RWPE1 (cell line): ENCODE measurements around the gene FBF1.

Experiments
- CTCF ChIA-PET: fragments of 350-600 bp; sonication (Branson Sonifier 250); formaldehyde crosslinking; extraction: SDS; loops from one replicate; lab custom pipeline; 2021; lab: Yijun Ruan, JAX
- POLR2A ChIA-PET: fragments of 400-600 bp; formaldehyde crosslinking; extraction: SDS; loops from one replicate; lab custom pipeline; 2020; ENCODE audit warnings: antibody characterized with exemption; ENCODE audit not compliant: low non-redundant PET; lab: Yijun Ruan, JAX
- DNase-seq: peaks from one replicate; pipeline ENCODE4 v3.0.0; 2012; ENCODE audit warnings: low spot score
- H3K27ac ChIP-seq: fragments of 450-650 bp; 2 replicates; pipeline ENCODE4 v1.5.1; 2017
- CTCF ChIP-seq: fragments of 450-650 bp; conservative IDR thresholded peaks from 2 replicates; pipeline ENCODE4 v1.5.1; 2017; ENCODE audit warnings: low read depth, mild to moderate bottlenecking

Gene FBF1

DNA sequence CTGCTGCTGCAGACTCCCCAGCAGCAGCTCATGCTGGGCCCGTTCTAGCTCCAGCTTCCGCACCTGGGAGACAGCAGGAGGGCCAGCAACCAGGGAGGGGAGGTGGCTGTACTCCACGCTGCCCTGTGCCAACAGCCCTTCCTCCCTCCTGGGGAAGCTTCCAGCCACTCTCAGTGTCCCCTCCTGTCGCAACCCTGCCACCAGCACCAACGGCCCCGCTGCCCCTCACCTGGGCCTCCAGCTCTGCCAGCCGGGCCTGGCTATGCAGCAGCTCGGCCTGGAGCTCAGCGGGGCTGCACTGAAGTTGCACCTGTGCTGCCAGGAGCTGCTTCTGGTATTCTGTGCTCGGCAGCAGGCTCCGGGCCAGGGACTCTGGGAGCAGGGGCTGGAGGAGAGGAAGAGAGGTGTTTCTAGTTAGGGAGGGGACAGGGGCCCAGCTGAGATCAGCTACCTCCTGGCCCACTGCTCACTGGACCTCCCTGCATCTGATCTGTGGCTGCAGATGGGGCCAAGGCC is 20.7 kb downstream of the FBF1 start:
- H3K27ac ChIP-seq = peak overlapping the region; percentile 18
- no peak for TF ChIP-seq CTCF
- no peak for DNase-seq
- ChIA-PET POLR2A (no interaction called here), CTCF (interaction anchor here (0.9 to 1.4 kb wide), 3 partner anchors 21 to 133 kb away, joined by 3 to 4 read pairs (median 3); partner anchors contain the start of gene FBF1)

DNA sequence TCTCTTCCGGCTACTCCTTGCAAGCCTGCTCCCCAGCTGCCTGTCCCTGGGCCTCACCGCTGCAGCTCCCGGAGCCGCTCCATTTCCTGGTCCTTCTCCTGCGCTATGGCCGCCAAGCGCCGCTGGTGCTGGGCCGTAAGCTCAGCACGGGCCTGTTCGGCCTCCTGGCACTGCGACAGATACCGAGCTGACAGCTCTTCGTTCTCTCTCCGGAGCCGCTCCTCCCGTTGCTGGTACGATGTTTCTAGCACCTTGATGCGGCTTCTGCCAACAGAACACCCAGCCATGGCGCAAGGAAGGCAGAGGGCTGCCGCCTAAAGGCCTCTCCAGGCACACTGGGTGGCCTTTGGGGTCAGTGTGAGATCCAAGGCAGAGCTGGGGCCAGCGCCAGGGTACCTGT is 21.2 kb downstream of the FBF1 start:
- no peak for DNase-seq
- H3K27ac ChIP-seq = peak overlapping the region; percentile 18
- TF ChIP-seq CTCF = no peak
- POLR2A ChIA-PET = no interaction called here
- CTCF ChIA-PET = interaction anchor here (0.6 to 0.9 kb wide), 2 partner anchors 81 to 82 kb away, joined by 3 read pairs; partner anchors contain the start of gene CDK3

GRCh38 chr17:75917917-75918445 is 22.9 kb downstream of the FBF1 start:
- CTCF ChIA-PET = interaction anchor here (0.6 kb wide), 1 partner anchor 273 kb away, joined by 3 read pairs; no protein-coding TSS in a partner anchor
- H3K27ac ChIP-seq = peak overlapping the region; percentile 32
- DNase-seq = no peak
- POLR2A ChIA-PET = no interaction called here
- no peak for TF ChIP-seq CTCF

GRCh38 chr17:75917141-75917916 is 23.5 kb downstream of the FBF1 start:
- no peak for DNase-seq
- ChIA-PET POLR2A (no interaction called here), CTCF (no interaction called here)
- no peak for TF ChIP-seq CTCF
- H3K27ac ChIP-seq = peak overlapping the region; percentile 32

- no peak for DNase-seq
- TF ChIP-seq CTCF = no peak
- ChIA-PET CTCF (no interaction called here), POLR2A (no interaction called here)
- peak overlapping the region; percentile 11; the same call in 1 of the 2 replicates for H3K27ac ChIP-seq
Observed at GRCh38 chr17:75915268-75915667, 25.6 kb downstream of the FBF1 start.

GRCh38 chr17:75914643-75915267 is 26.1 kb downstream of the FBF1 start:
- peak overlapping the region; percentile 11; the same call in 1 of the 2 replicates for H3K27ac ChIP-seq
- no peak for DNase-seq
- ChIA-PET POLR2A (no interaction called here), CTCF (no interaction called here)
- no peak for TF ChIP-seq CTCF
